HepG2 (cell line): Measurements from ENCODE around the gene DOK4. TPM values are rescaled to one million over a fixed set of nuclear protein-coding genes. Genes with fewer than 3 reads are reported as not detected.

Experiments
- ATF2 ChIP-seq: sonication (generic); formaldehyde crosslinking; IDR thresholded peaks from 2 replicates; pipeline ENCODE4 v1.4.0; 2020; ENCODE audit warnings: missing genetic modification reagents
- FLYWCH1 ChIP-seq: sonication (generic); formaldehyde crosslinking; IDR thresholded peaks from 2 replicates; pipeline ENCODE4 v1.8.1; 2023; ENCODE audit warnings: mild to moderate bottlenecking, missing genetic modification reagents
- FOXA3 ChIP-seq: IDR thresholded peaks from 2 replicates; pipeline ENCODE4 v1.6.1; 2016; ENCODE audit warnings: missing genetic modification reagents, missing compliant biosample characterization
- FOXP4 ChIP-seq: sonication (generic); formaldehyde crosslinking; IDR thresholded peaks from 2 replicates; pipeline ENCODE4 v1.4.0; 2020; ENCODE audit warnings: missing genetic modification reagents
- HNRNPLL ChIP-seq: fragments of 200-400 bp; formaldehyde crosslinking; IDR thresholded peaks from 2 replicates; pipeline ENCODE4 v1.6.1; 2017; ENCODE audit warnings: mild to moderate bottlenecking, low read depth, low read length; ENCODE audit not compliant: poor library complexity, severe bottlenecking
- JUND ChIP-seq: sonication (generic); formaldehyde crosslinking; IDR thresholded peaks from 2 replicates; pipeline ENCODE4 v1.8.0; 2022; ENCODE audit warnings: mild to moderate bottlenecking, missing genetic modification reagents
- RBFOX2 ChIP-seq: fragments of 200-400 bp; formaldehyde crosslinking; IDR thresholded peaks from 2 replicates; pipeline ENCODE4 v1.6.1; 2017; ENCODE audit warnings: low read depth, mild to moderate bottlenecking, low read length
- RFXAP ChIP-seq: sonication (generic); formaldehyde crosslinking; IDR thresholded peaks from 2 replicates; pipeline ENCODE4 v1.4.0; 2020; ENCODE audit warnings: missing genetic modification reagents, borderline replicate concordance
- THAP7 ChIP-seq: sonication (generic); formaldehyde crosslinking; IDR thresholded peaks from 2 replicates; pipeline ENCODE4 v1.8.1; 2023; ENCODE audit warnings: mild to moderate bottlenecking, missing genetic modification reagents
- ZBED4 ChIP-seq: sonication (generic); formaldehyde crosslinking; IDR thresholded peaks from 2 replicates; pipeline ENCODE4 v1.4.0; 2020; ENCODE audit warnings: missing genetic modification reagents, borderline replicate concordance
- ZBTB44 ChIP-seq: sonication (generic); formaldehyde crosslinking; IDR thresholded peaks from 2 replicates; pipeline ENCODE4 v1.4.0; 2020; ENCODE audit warnings: missing genetic modification reagents
- ZBTB7A ChIP-seq: sonication (generic); formaldehyde crosslinking; IDR thresholded peaks from 2 replicates; pipeline ENCODE4 v1.8.0; 2022; ENCODE audit warnings: mild to moderate bottlenecking, missing genetic modification reagents
- ZMYM3 ChIP-seq: sonication (generic); formaldehyde crosslinking; IDR thresholded peaks from 2 replicates; pipeline ENCODE4 v1.5.1; 2020; ENCODE audit warnings: mild to moderate bottlenecking, missing genetic modification reagents
- ZNF549 ChIP-seq: sonication (generic); formaldehyde crosslinking; IDR thresholded peaks from 2 replicates; pipeline ENCODE4 v1.5.0; 2020; ENCODE audit warnings: missing genetic modification reagents
- ZNF562 ChIP-seq: sonication (generic); formaldehyde crosslinking; IDR thresholded peaks from 2 replicates; pipeline ENCODE4 v1.8.0; 2022; ENCODE audit warnings: missing genetic modification reagents, borderline replicate concordance
- ZNF597 ChIP-seq: sonication (generic); formaldehyde crosslinking; IDR thresholded peaks from 2 replicates; pipeline ENCODE4 v1.5.0; 2020; ENCODE audit warnings: missing genetic modification reagents
- ZNF674 ChIP-seq: sonication (generic); formaldehyde crosslinking; IDR thresholded peaks from 2 replicates; pipeline ENCODE4 v1.5.0; 2020; ENCODE audit warnings: low read depth, mild to moderate bottlenecking, missing genetic modification reagents
- ZNF777 ChIP-seq: sonication (generic); formaldehyde crosslinking; IDR thresholded peaks from 2 replicates; pipeline ENCODE4 v1.4.0; 2020; ENCODE audit warnings: missing genetic modification reagents
- ZNF883 ChIP-seq: sonication (generic); formaldehyde crosslinking; IDR thresholded peaks from 2 replicates; pipeline ENCODE4 v1.5.1; 2020; ENCODE audit warnings: mild to moderate bottlenecking, missing genetic modification reagents; ENCODE audit errors: not compliant biosample characterization
- polyA plus RNA-seq, 8 experiments: library from polyadenylated mRNA; depleted of rRNA in 3 of 8; stranded (reverse) in 7 of 8; unstranded in 1 of 8; fragments of >200 nt; fragmentation: Illumina TruSeq in 4 of 8; extraction: Trizol in 4 of 8; gene quantifications; 2 replicates each; pipeline versions ENCODE4 v1.2.1 to v1.2.3, GENCODE V29; 2011 to 2016; ENCODE audit warnings: low read depth in 4 of 8, missing spikeins in 1 of 8, mixed read lengths in 1 of 8; ENCODE audit not compliant: insufficient read depth in 1 of 8
- total RNA-seq, 5 experiments: library from RNA; depleted of rRNA; stranded (reverse); fragments of >200 nt; fragmentation: Illumina TruSeq; extraction: Trizol; gene quantifications; 2 replicates each; pipeline ENCODE4 v1.2.3, GENCODE V29; 2016; ENCODE audit warnings: low read depth in 1 of 5

DOK4 gene
- total and polyA plus RNA-seq, 2 of the 13 experiments (the other 11 are each of a cell fraction or from before 2014, with no cell fraction given), result 52.7 to 70.0 TPM

- TF ChIP-seq THAP7 (CRISPR knock-in tag), result no peak
- TF ChIP-seq ZMYM3 (CRISPR knock-in tag), result no peak
- TF ChIP-seq ZNF883 (CRISPR knock-in tag), result no peak
- TF ChIP-seq FLYWCH1, result no peak
- TF ChIP-seq ZNF777 (CRISPR knock-in tag), result no peak
- no peak for TF ChIP-seq JUND (CRISPR knock-in tag)
- TF ChIP-seq ZNF674 (CRISPR knock-in tag), result no peak
- TF ChIP-seq ZBTB7A (CRISPR knock-in tag), result no peak
- no peak for TF ChIP-seq FOXP4 (CRISPR knock-in tag)
- no peak for TF ChIP-seq ZNF549
- TF ChIP-seq HNRNPLL, result peak; percentile 60
- no peak for TF ChIP-seq ZBED4 (CRISPR knock-in tag)
- TF ChIP-seq ZNF597, result no peak
- no peak for TF ChIP-seq ATF2 (CRISPR knock-in tag)
- no peak for TF ChIP-seq ZBTB44
- TF ChIP-seq ZNF562 (CRISPR knock-in tag), result no peak
- no peak for TF ChIP-seq FOXA3
- TF ChIP-seq RFXAP (CRISPR knock-in tag), result no peak
- TF ChIP-seq RBFOX2, result no peak
Observed at GRCh38 chr16:57475711-57476339, 10.5 kb downstream of the DOK4 start (continued).
